ENCODE results near the gene KCNH5. TPM values are rescaled to one million over a fixed set of nuclear protein-coding genes. Genes with fewer than 3 reads are reported as not detected.
"Not testable (repeated sequence)": the region's sequence is repeated elsewhere in the genome, so short reads cannot be mapped to it uniquely, and the experiment has no call there.

KCNH5 gene
- total RNA-seq, 3 donors from 2014 or later (not counting 1 experiment from before 2014, with no cell fraction given) = not detected

DNA sequence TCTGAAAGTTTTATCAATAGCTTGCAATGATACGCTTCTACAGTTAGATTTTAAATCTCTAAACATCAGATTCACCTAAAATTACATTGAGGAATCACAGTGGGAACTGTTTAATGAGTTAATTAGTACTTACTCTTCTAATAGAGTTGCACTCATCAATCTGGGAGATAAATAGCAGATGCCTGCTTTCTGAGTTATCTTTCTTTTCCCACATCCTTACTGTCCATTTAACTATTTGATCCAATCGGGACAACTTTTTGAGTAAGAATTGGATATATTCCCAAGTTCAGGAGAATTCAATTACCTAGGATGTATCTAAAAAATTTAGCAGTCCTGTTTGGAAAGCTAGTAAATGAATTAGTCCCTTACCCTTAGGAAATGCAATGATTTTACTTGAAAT is 162.3 kb downstream of the KCNH5 start:
- no peaks in the 10 kb centered on the region for H3K27me3 ChIP-seq (ENCODE audit: control insufficient read depth, insufficient read depth, low read length)
- 80% methylated on average over 1 of the region's 2 CpGs for WGBS (ENCODE audit: insufficient coverage)
- H3K4me3 Mint-ChIP-seq = no peak overlapping the region
- H3K9me3 Mint-ChIP-seq = peaks cover 0 to 2% of the 10 kb centered on the region in 2 donors
- intact Hi-C loops (cut with micrococcal nuclease) = no loop called here
- H3K4me1 ChIP-seq (ENCODE audit: control insufficient read depth, insufficient read depth, low read length) = no peaks in the 10 kb centered on the region
- no peak for ATAC-seq
- H3K4me1 Mint-ChIP-seq = no peaks in the 10 kb centered on the region
- H3K27ac Mint-ChIP-seq = no peak overlapping the region
- no peaks in the 10 kb centered on the region for H3K36me3 Mint-ChIP-seq
- H3K4me3 ChIP-seq (ENCODE audit: low read length) = no peak overlapping the region
- no peak for DNase-seq
- no peaks in the 10 kb centered on the region for H3K9me3 ChIP-seq (ENCODE audit: control insufficient read depth, insufficient read depth, low read length)
- no peak for TF ChIP-seq CTCF (IDR thresholded peaks at IDR 0.05)
- no peaks in the 10 kb centered on the region for H3K27me3 Mint-ChIP-seq (ENCODE audit: low read depth in 2 of 2)
- H3K36me3 ChIP-seq (ENCODE audit: control insufficient read depth, insufficient read depth, low read length) = no peaks in the 10 kb centered on the region
- H3K27ac ChIP-seq (ENCODE audit: low read length) = no peak overlapping the region

GRCh38 chr14:62866376-62866775 is 178.9 kb downstream of the KCNH5 start:
- intact Hi-C loops (cut with micrococcal nuclease) = no loop called here
- no peak for ATAC-seq
- Mint-ChIP-seq H3K27me3 (ENCODE audit: low read depth in 2 of 2) (no peaks in the 10 kb centered on the region), H3K36me3 (no peaks in the 10 kb centered on the region), H3K27ac (no peak overlapping the region), H3K4me1 (no peaks in the 10 kb centered on the region), H3K9me3 (peaks cover 5 to 8% of the 10 kb centered on the region in 2 donors), H3K4me3 (no peak overlapping the region)
- H3K4me1 ChIP-seq (ENCODE audit: control insufficient read depth, insufficient read depth, low read length) = no peaks in the 10 kb centered on the region
- no peak for DNase-seq
- WGBS (ENCODE audit: insufficient coverage) = 100% methylated on average over 1 of the region's 1 CpG
- TF ChIP-seq CTCF (IDR thresholded peaks at IDR 0.05) = no peak
- no peak overlapping the region for H3K4me3 ChIP-seq (ENCODE audit: low read length)
- no peaks in the 10 kb centered on the region for H3K27me3 ChIP-seq (ENCODE audit: control insufficient read depth, insufficient read depth, low read length)
- no peak overlapping the region for H3K27ac ChIP-seq (ENCODE audit: low read length)
- H3K36me3 ChIP-seq (ENCODE audit: control insufficient read depth, insufficient read depth, low read length) = no peaks in the 10 kb centered on the region
- H3K9me3 ChIP-seq (ENCODE audit: control insufficient read depth, insufficient read depth, low read length) = no peaks in the 10 kb centered on the region

- H3K4me1 Mint-ChIP-seq = no peaks in the 10 kb centered on the region
- ATAC-seq (no peak), DNase-seq (no peak)
- Histone ChIP-seq H3K27ac (ENCODE audit: low read length) (no peak overlapping the region), H3K27me3 (ENCODE audit: control insufficient read depth, insufficient read depth, low read length) (no peaks in the 10 kb centered on the region), H3K9me3 (ENCODE audit: control insufficient read depth, insufficient read depth, low read length) (no peaks in the 10 kb centered on the region), H3K36me3 (ENCODE audit: control insufficient read depth, insufficient read depth, low read length) (no peaks in the 10 kb centered on the region), H3K4me3 (ENCODE audit: low read length) (no peak overlapping the region), H3K4me1 (ENCODE audit: control insufficient read depth, insufficient read depth, low read length) (no peaks in the 10 kb centered on the region)
- H3K27me3 Mint-ChIP-seq (ENCODE audit: low read depth in 2 of 2) = no peaks in the 10 kb centered on the region
- no peak overlapping the region for H3K27ac Mint-ChIP-seq
- H3K9me3 Mint-ChIP-seq = peaks cover 5 to 8% of the 10 kb centered on the region in 2 donors
- H3K4me3 Mint-ChIP-seq = no peak overlapping the region
- H3K36me3 Mint-ChIP-seq = no peaks in the 10 kb centered on the region
- no peak for TF ChIP-seq CTCF (IDR thresholded peaks at IDR 0.05)
- intact Hi-C loops (cut with micrococcal nuclease) = no loop called here
Observed at GRCh38 chr14:62864588-62864987, 180.7 kb downstream of the KCNH5 start.

DNA sequence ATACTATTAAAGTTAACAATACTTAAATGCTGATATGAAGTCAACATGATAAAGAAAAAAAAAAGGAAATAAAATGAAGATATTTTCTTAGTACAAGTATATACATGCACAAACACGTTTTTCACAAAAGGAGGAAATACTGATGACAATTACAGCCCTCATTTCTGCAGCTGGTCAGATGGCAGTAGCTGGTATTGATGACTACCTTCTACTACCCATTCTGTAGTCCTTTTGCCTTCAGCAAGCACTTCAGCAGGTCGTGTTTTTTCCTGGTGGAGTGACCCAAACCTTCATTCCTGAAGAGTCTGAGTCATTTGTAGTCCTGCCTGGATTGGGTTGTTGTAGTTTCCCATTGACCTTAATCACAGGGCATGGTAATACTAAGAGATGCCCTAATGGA is 187.2 kb downstream of the KCNH5 start:
- WGBS (ENCODE audit: insufficient coverage) = 61% methylated on average over 2 of the region's 2 CpGs
- H3K27ac ChIP-seq (ENCODE audit: low read length); ATAC-seq; DNase-seq; H3K27ac Mint-ChIP-seq; H3K27me3 ChIP-seq (ENCODE audit: control insufficient read depth, insufficient read depth, low read length); H3K9me3 Mint-ChIP-seq; H3K36me3 ChIP-seq (ENCODE audit: control insufficient read depth, insufficient read depth, low read length); H3K4me1 Mint-ChIP-seq; H3K4me3 Mint-ChIP-seq; intact Hi-C loops (cut with micrococcal nuclease); H3K27me3 Mint-ChIP-seq (ENCODE audit: low read depth in 2 of 2); H3K4me1 ChIP-seq (ENCODE audit: control insufficient read depth, insufficient read depth, low read length); H3K4me3 ChIP-seq (ENCODE audit: low read length); H3K9me3 ChIP-seq (ENCODE audit: control insufficient read depth, insufficient read depth, low read length); H3K36me3 Mint-ChIP-seq: not testable (repeated sequence)
